Transverse colon (tissue), 4 donors: ENCODE data around the gene ACTMAP. TPM values are rescaled to one million over a fixed set of nuclear protein-coding genes. Genes with fewer than 3 reads are reported as not detected.

Source experiments
- DNase-seq: peaks from one replicate; pipeline ENCODE4 v3.0.0-alpha.2; 2019
- H3K27ac ChIP-seq, 4 donors: fragments of 200-600 bp; sonication (generic); 2 replicates each; pipeline ENCODE4 v1.5.1; 2016 to 2018; ENCODE audit warnings: inconsistent platforms in 4 of 4
- H3K27me3 ChIP-seq: fragments of 200-600 bp; sonication (generic); 2 replicates; pipeline ENCODE4 v1.5.1; 2017; ENCODE audit warnings: inconsistent platforms
- H3K36me3 ChIP-seq, 4 donors: fragments of 200-600 bp; sonication (generic); 2 replicates each; pipeline ENCODE4 v1.5.1; 2017 to 2019; ENCODE audit warnings: inconsistent platforms in 4 of 4
- H3K4me1 ChIP-seq, 4 donors: fragments of 200-600 bp; sonication (generic); 2 replicates each; pipeline ENCODE4 v1.5.1; 2017 to 2020; ENCODE audit warnings: inconsistent platforms in 4 of 4
- H3K4me3 ChIP-seq, 4 donors: fragments of 200-600 bp; sonication (generic); 1 replicate in 1 of 4; 2 replicates in 3 of 4; pipeline versions ENCODE4 v1.5.1 to v1.6.1; 2017 to 2019; ENCODE audit warnings: inconsistent platforms in 4 of 4
- H3K9me3 ChIP-seq, 2 donors: fragments of 200-600 bp; sonication (generic); 2 replicates each; pipeline ENCODE4 v1.5.1; 2017 to 2019; ENCODE audit warnings: inconsistent platforms in 2 of 2
- CTCF ChIP-seq, 5 experiments: fragments of 200-600 bp in 3 of 5; fragments of 450-650 bp in 2 of 5; sonication (generic) in 3 of 5; IDR thresholded peaks; 1 replicate in 2 of 5; 2 replicates in 3 of 5; pipeline ENCODE4 v1.5.1; 2016 to 2017; ENCODE audit warnings: antibody characterized with exemption in 5 of 5, inconsistent platforms in 3 of 5, mild to moderate bottlenecking in 2 of 5, moderate library complexity in 1 of 5
- EP300 ChIP-seq: sonication (generic); formaldehyde crosslinking; IDR thresholded peaks from one replicate; pipeline ENCODE4 v1.6.1; 2017; ENCODE audit warnings: antibody characterized with exemption, low read depth
- POLR2A ChIP-seq: fragments of 450-650 bp; IDR thresholded peaks from one replicate; pipeline ENCODE4 v1.6.1; 2016; ENCODE audit warnings: antibody characterized with exemption, mild to moderate bottlenecking, moderate library complexity
- POLR2AphosphoS5 ChIP-seq, 3 donors: sonication (generic); formaldehyde crosslinking; IDR thresholded peaks; one replicate each; pipeline ENCODE4 v1.6.1; 2016; ENCODE audit warnings: antibody characterized with exemption in 3 of 3
- WGBS, 2 donors: methylation state at CpG; one replicate each; pipeline ENCODE4 v1.1.5; 2018; ENCODE audit warnings: low coverage in 1 of 2; 5-methylcytosine and 5-hydroxymethylcytosine counted together
- in situ Hi-C, 4 donors: fragments of 200-750 bp; cut with MboI; loops; one replicate each; pipeline versions ENCODE4 v1.15.0 to v1.15.1; 2017; ENCODE audit warnings: low sequenced_read_pairs in 3 of 4, low pct_ligation_motif_present in 1 of 4, low pct_unique_long_range_greater_than_20kb in 1 of 4
- intact Hi-C: fragments of 100-400 bp; cut with DNase I; formaldehyde crosslinking; loops from one replicate; pipeline ENCODE4 v1.15.1; 2023; ENCODE audit warnings: low total_unique reads
- small RNA-seq, 4 donors: library from RNA; depleted of rRNA; stranded (forward); fragments of <200 nt; gene quantifications; one replicate each; pipeline ENCODE3, GENCODE V24; 2016
- total RNA-seq, 4 donors: library from RNA; depleted of rRNA; stranded (reverse); fragments of >200 nt; gene quantifications; one replicate each; pipeline ENCODE4 v1.1.0, GENCODE V29; 2016

ACTMAP gene
- total RNA-seq, 4 donors from 2014 or later, result 8.3 to 29.1 (median 12.1) TPM

GRCh38 chr19:40691421-40692211, 58.7 kb downstream of the ACTMAP start:
- no peak for DNase-seq
- WGBS, 2 donors, result 72% methylated on average over 24 of the region's 24 CpGs; no CpG with 5 or more reads in 1 of the 2 donors
- Histone ChIP-seq H3K27ac (peak overlapping the region; percentile 81 to 86 (median 84)), H3K27me3 (no peaks in the 10 kb centered on the region), H3K9me3 (no peaks in the 10 kb centered on the region), H3K4me3 (peak overlapping the region in 2 of 4 donors; percentile 53 to 65), H3K36me3 (peaks cover 0 to 9% (median 0%) of the 10 kb centered on the region in 4 donors), H3K4me1 (peaks cover 13 to 24% (median 18%) of the 10 kb centered on the region in 4 donors)
- TF ChIP-seq POLR2A, result no peak
- no peak for TF ChIP-seq POLR2AphosphoS5 (IDR thresholded peaks at IDR 0.05)
- no peak for TF ChIP-seq CTCF (IDR thresholded peaks at IDR 0.05)
- no peak for TF ChIP-seq EP300
- intact Hi-C loops (no loop called here), in situ Hi-C loops (no loop called here)

Small RNA genes within 50 kb of the gene (small RNA-seq; reads per million reads assigned to genes)
- gene RNU6-195P, result 0 reads per million in 4 donors

Other genes with a start within 250 kb of the ACTMAP start
- 100 to 1,000 TPM in 1 of 4 donors, 10 to 100 TPM in 3; 58.7 to 111 (median 60.9) TPM for gene SHKBP1, start 173.6 kb downstream of the ACTMAP start, total RNA-seq
- 100 to 1,000 TPM; 122 to 477 (median 253) TPM for gene LTBP4, start 149.1 kb downstream of the ACTMAP start, total RNA-seq
- 10 to 100 TPM in 3 of 4 donors, 1 to 10 TPM in 1; 9.0 to 44.9 (median 20.4) TPM for gene NUMBL, start 59.8 kb downstream of the ACTMAP start, total RNA-seq
- 10 to 100 TPM; 15.3 to 41.2 (median 36.5) TPM for gene COQ8B, start 33.6 kb downstream of the ACTMAP start, total RNA-seq
- gene ITPKC, start 33.4 kb downstream of the ACTMAP start, total RNA-seq, result 10 to 100 TPM; 14.7 to 56.1 (median 33.8) TPM
- gene SNRPA, start 726 bp upstream of the ACTMAP start, total RNA-seq, result 10 to 100 TPM; 45.1 to 85.3 (median 65.6) TPM
- gene MIA, start 25.0 kb upstream of the ACTMAP start, total RNA-seq, result 10 to 100 TPM in 1 of 4 donors, 1 to 10 TPM in 1, not detected in 2; 5.7 to 23.3 TPM
- gene RAB4B, start 27.8 kb upstream of the ACTMAP start, total RNA-seq, result 10 to 100 TPM; 25.9 to 84.2 (median 68.1) TPM
- gene EGLN2, start 48.7 kb upstream of the ACTMAP start, total RNA-seq, result 100 to 1,000 TPM; 102 to 123 (median 115) TPM
- gene CYP2A6, start 100.0 kb upstream of the ACTMAP start, total RNA-seq, result not detected
- not detected for gene CYP2A7, start 131.8 kb upstream of the ACTMAP start, total RNA-seq
- 1 to 10 TPM; 1.4 to 9.7 (median 5.5) TPM for gene CYP2B6, start 240.8 kb upstream of the ACTMAP start, total RNA-seq